ENCODE measurements around the gene AP5Z1.

Gene AP5Z1

DNA sequence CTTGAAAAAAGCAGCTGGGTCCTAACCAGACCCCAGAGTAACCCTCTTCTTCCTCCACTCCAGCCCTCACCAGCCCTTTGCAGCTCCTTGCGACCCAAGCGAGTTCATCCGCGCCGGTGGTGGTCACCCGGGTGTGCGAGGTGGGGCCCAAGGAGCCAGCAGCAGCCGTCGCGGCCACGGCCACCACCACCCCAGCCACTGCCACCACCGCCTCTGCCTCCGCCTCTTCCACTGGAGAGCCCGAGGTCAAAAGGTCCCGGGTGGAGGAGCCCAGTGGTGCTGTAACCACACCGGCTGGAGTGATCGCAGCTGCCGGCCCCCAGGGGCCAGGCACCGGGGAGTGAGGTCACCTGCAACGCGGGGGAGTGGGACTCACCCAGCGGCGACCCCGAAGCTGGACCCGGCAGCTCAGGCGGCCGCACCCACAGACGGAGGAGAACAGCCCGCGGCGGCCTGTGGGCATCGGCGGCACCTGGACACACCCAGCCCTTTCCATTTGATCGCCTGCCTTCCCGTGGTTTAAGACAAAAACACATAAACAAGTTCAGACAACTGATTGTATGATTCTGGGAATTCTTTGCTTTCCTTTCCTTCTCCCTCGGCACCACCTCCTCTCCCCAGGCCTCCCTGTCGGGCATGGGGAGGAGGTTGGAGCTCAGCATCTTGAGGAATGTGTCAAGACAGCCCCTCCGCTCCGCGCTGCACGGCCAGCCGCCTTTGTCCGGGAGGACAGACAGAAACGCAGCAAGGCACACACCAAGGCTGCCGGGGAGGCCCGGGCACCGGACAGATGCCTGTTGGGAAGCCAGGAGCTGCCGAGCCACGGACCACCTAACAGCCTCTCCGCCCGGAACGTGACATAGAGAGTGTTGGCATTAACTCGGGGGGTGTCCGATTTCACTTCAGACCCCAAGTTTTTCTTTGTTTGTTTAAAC is 13.0 kb upstream of the AP5Z1 start:
- DNase-seq = no peak
- in situ Hi-C loops (cut with HindIII; ENCODE audit: low pct_ligation_motif_present, low pct_unique_long_range_greater_than_20kb, low sequenced_read_pairs) = no loop called here

DNA sequence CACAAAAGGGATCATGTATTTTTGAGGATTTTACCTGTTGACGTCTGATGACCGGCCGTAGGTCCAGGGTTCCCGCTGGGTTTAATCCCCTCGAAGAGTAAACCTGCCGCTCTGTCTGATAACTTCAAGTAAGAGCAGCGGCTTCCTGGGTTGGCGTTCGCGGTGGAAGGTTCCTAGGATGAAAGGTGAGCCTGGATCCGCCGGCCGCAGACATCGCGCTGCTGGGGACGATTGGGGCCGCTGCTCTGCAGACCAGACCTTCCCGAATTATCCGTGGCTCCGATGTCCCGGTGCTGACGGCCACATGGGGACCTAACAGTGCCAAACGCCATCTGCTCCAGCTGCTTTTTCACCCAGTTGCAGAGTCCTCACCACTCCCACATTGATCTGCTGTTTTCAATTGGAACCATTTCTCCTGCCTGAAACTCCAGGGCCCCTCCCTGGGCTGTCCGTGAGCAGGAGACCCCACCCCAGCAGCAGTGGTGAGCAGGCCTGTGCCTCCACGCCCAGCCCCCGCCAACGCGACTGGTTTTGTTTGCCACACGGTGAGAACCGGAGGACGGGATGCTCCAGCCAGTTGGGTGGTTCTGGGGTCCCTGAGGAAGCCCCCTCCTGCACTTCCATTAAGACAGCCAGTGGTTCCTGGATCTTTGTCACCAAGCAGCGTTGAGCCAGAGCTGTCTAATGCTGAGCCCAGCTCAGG is 12.2 kb upstream of the AP5Z1 start:
- in situ Hi-C loops (cut with HindIII; ENCODE audit: low pct_ligation_motif_present, low pct_unique_long_range_greater_than_20kb, low sequenced_read_pairs) = no loop called here
- no peak for DNase-seq

- DNase-seq = no peak
- in situ Hi-C loops (cut with HindIII; ENCODE audit: low pct_ligation_motif_present, low pct_unique_long_range_greater_than_20kb, low sequenced_read_pairs) = no loop called here
Measured at GRCh38 chr7:4763794-4764185, 11.6 kb upstream of the AP5Z1 start.

DNA sequence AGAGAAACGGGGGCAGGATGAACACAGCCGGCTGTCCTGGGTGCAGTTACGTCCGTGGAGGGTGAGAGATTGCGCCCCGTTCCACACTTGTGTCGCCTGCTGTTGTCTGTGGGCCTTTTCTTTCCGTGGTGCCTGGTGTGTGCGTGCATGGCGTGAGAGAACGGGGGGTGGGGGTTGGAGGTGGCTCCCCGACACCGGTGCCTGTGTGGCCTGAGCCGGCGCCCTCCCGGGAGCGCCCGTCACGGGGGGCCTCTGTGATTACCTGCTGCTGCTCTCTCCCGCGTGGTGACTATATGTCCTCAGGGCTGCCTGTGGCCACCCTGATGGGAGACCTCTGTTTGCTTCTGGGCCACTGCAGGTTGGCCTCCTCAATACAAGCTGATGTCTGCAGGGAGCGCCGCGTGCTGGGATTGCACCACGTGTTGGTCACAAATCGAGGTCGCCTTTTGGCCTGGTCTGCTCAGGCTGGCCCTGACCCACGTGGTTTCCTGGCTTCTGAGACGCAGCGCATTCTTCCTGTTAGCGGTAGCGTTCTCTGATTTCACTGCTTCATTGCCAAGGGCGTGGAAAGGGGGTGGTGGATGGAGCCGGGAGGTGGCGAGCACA is 10.9 kb upstream of the AP5Z1 start:
- no peak for DNase-seq

GRCh38 chr7:4765776-4766490 is 9.5 kb upstream of the AP5Z1 start:
- DNase-seq = no peak

More for the DNA sequence above, 10.9 kb upstream of the AP5Z1 start:
- in situ Hi-C loops (cut with HindIII; ENCODE audit: low pct_ligation_motif_present, low pct_unique_long_range_greater_than_20kb, low sequenced_read_pairs) = no loop called here

GRCh38 chr7:4766666-4767519 is 8.5 kb upstream of the AP5Z1 start:
- in situ Hi-C loops (cut with HindIII; ENCODE audit: low pct_ligation_motif_present, low pct_unique_long_range_greater_than_20kb, low sequenced_read_pairs) = no loop called here
- no peak for DNase-seq

More at GRCh38 chr7:4765776-4766490, 9.5 kb upstream of the AP5Z1 start:
- in situ Hi-C loops (cut with HindIII; ENCODE audit: low pct_ligation_motif_present, low pct_unique_long_range_greater_than_20kb, low sequenced_read_pairs) = no loop called here

DNA sequence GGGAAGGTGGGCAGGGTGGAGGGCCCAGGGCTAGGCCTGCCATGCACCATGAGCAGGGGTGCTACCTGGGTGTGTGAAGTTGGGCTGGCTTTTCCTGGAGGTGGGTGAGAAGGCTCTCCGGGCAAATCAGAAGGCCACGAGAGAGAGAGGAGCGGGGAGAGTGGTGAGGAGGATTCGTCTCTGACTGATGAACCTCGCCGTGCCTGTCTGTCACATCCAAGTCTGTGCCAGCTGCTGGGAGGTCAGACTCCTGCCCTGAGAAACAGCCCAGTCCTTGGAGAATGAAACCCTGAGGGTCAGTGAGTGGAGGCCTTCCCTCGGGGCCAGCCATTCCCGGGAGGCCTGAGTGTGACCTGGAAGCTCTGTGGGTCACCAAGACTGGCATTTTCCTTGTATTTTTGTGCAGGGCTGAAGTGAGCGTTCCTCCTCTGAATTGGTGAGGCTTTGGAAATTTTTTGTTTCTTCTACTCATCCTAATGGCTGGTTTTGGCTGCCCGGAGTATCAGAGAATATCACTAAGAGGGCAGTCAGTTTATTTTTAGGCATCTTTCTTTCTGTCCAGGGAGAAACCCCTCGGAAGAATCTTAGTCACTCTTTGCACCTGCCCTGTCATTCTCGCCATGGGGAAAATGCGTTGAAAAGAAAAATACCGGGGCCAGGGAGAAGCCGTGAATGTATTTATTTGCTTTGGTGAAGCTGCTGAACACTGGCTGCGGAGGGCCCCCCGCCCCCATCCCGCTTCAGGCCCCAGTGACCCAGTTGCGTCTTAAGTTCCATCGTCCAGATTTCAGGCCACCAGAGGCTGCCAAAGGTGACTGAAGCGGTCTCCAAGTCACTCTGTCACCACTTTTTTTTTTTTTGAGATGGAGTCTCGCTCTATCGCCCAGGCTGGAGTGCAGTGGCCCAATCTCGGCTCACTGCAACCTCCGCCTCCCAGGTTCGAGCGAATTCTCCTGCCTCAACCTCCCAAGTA is 6.5 kb upstream of the AP5Z1 start:
- DNase-seq = no peak
- in situ Hi-C loops (cut with HindIII; ENCODE audit: low pct_ligation_motif_present, low pct_unique_long_range_greater_than_20kb, low sequenced_read_pairs) = no loop called here

GRCh38 chr7:4769761-4770160 is 5.7 kb upstream of the AP5Z1 start:
- DNase-seq = no peak
- in situ Hi-C loops (cut with HindIII; ENCODE audit: low pct_ligation_motif_present, low pct_unique_long_range_greater_than_20kb, low sequenced_read_pairs) = no loop called here

DNA sequence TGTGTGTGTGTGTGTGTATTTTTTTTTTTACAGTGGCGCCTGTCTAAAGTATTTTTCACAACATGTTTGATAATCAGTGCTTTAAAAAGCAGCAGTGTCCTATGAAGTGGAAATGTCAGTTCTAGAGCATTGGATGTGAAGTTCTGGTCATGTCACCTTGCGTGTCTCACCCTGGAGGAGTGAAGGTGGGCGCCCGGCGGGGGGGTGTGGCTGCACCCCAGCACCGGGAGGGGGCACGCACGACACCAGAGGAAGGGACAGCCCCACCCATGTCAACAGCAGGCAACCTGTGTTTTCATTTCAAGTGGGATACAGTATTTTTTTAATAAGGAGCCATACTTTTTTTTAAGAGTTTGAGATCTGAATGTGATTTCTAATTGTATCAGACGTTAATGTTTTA is 4.5 kb upstream of the AP5Z1 start:
- in situ Hi-C loops (cut with HindIII; ENCODE audit: low pct_ligation_motif_present, low pct_unique_long_range_greater_than_20kb, low sequenced_read_pairs) = no loop called here
- DNase-seq = no peak

DNA sequence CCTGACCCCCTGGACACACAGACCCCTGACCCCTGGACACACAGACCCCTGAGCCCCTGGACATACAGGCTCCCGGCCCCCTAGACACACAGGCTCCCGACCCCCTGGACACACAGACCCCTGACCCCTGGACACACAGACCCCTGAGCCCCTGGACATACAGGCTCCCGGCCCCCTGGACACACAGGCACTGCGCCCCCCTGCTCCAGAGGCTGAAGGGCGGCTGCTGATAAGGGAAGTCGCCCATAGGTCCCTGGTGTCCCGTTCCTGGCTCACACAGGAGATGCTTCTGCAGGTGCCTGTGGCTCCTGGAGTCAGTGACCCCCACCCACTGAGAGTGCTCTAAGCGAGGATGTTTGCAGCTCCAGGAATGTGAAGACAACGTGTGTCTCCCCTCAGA is 3.7 kb upstream of the AP5Z1 start:
- no peak for DNase-seq
- in situ Hi-C loops (cut with HindIII; ENCODE audit: low pct_ligation_motif_present, low pct_unique_long_range_greater_than_20kb, low sequenced_read_pairs) = no loop called here

DNA sequence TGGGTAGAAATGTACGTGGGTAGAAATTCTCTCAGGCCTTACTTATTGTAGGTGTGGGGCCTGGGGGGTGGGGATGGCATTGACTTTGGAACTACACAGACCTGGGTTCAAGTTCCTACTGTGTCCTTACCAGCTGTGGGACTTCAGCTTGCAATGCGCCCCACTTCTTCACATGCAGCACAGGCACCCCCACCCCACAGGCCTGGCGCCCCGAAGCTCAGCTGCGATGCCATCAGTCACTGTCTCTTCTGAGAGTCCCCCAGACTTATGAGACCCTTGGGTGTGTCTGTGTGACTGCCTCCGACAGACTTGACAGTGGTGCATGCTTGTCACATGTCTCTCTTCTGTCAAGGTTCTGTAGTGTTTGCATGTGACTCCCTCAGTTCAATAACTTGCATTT is 3.1 kb upstream of the AP5Z1 start:
- no peak for DNase-seq
- in situ Hi-C loops (cut with HindIII; ENCODE audit: low pct_ligation_motif_present, low pct_unique_long_range_greater_than_20kb, low sequenced_read_pairs) = no loop called here

- in situ Hi-C loops (cut with HindIII; ENCODE audit: low pct_ligation_motif_present, low pct_unique_long_range_greater_than_20kb, low sequenced_read_pairs) = no loop called here
- no peak for DNase-seq
Measured at GRCh38 chr7:4774007-4774406, 1.4 kb upstream of the AP5Z1 start.

DNA sequence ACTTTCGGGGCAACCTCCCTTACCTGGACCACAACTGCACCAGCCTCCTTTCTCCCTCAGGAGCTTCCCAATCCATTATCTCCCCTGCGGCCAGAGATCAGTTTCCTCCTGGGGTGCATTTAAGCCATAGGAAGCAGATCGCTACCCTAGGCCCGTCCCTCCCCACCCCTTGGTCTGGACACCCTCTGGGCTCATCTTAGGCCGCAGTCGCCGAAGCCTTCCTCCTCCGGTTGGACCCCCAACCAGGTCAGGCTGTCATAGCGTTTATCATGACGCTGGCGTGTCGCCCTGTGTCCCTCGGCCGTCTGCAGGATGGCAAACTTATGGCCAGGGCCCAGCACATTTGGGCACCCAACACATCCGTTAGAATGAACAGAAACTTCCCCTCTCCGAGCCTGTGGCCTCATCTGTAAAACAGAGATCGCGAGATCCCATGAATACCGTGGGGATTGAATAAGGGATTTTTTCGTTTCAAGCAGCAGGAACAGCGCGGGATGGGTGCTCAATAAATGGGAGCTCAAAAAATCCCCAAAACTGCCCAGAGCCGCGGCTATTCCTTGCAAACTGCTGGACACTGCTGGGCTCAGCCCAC is 669 bp upstream of the AP5Z1 start:
- in situ Hi-C loops (cut with HindIII; ENCODE audit: low pct_ligation_motif_present, low pct_unique_long_range_greater_than_20kb, low sequenced_read_pairs) = no loop called here
- peak; percentile 90 for DNase-seq

DNA sequence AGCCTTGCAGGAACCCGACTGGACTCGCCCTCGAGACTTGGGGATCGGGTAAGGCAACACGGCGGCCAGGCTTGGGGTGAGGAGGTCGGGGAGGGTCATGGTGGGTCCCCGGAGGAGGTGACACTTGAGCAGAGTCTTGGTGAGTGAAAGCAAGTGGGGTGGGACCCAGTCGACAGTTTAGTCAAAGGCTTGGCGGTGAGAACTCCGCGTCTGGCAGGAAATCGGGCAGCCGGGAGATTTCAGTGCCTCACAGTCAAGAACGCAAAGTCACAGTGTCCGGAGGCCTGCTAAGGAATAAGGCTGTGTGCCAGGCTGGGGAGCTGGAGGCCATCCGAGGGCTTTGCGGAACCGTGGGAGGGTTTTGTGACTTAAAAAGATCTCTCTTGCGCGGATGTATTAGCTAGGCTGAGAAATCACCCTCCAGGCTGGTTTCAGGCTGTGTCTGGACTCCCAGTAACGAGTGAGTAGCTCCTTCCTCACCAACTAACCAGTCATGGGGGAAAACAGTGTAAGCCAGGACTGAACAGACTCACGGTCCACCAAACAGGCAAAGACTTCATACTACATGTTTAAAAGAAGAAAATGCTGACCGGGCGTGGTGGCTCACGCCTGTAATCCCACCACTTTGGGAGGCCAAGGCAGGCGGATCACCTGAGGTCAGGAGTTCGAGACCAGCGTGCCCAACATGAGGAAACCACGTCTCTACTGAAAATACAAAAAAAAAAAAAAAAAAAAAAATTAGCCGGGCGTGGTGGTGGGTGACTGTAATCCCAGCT is 613 bp downstream of the AP5Z1 start:
- DNase-seq = peak; percentile 56
- in situ Hi-C loops (cut with HindIII; ENCODE audit: low pct_ligation_motif_present, low pct_unique_long_range_greater_than_20kb, low sequenced_read_pairs) = no loop called here

GRCh38 chr7:4779118-4779517 is 3.7 kb downstream of the AP5Z1 start:
- in situ Hi-C loops (cut with HindIII; ENCODE audit: low pct_ligation_motif_present, low pct_unique_long_range_greater_than_20kb, low sequenced_read_pairs) = no loop called here
- DNase-seq = no peak

Measured in ACHN (cell line).